ENCODE data around the gene SRGAP1. TPM values are rescaled to one million over a fixed set of nuclear protein-coding genes. Genes with fewer than 3 reads are reported as not detected.

The SRGAP1 gene
- total and polyA plus RNA-seq, 2 of the 13 experiments (the other 11 are each of a cell fraction or from before 2014, with no cell fraction given) = 1.6 to 3.4 TPM

DNA sequence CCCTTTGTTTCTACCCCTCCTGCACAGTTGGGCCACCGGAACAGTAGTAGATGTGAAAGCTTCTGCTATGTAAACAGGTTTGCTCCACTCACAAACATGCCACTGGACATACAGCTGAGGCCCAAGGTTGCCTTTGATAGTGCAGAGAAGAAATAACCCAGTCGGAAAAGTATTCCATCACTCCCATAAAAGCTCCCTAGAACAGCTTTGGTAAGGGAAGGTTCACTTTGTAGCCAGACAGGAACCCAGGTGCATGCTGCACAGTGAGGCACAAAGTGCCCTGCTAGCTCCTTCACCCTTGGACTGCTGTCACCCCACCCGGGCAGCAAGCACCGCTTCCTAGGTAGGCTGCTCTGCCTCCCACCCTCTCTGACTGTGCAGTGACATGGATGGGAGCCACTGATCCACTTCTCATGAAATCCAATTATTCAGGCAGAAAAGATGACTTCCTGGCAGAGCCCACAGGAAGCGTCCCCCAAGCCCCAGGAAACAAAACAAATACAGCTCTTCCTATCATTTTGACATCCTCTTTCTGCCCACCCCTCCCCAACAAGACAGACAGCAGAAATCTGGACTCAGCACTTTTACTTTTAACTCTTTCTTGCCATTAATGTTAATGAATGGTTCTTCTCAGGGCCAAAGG lies 100.2 kb downstream of the SRGAP1 start (continued):
- TF ChIP-seq, protein P1, sequence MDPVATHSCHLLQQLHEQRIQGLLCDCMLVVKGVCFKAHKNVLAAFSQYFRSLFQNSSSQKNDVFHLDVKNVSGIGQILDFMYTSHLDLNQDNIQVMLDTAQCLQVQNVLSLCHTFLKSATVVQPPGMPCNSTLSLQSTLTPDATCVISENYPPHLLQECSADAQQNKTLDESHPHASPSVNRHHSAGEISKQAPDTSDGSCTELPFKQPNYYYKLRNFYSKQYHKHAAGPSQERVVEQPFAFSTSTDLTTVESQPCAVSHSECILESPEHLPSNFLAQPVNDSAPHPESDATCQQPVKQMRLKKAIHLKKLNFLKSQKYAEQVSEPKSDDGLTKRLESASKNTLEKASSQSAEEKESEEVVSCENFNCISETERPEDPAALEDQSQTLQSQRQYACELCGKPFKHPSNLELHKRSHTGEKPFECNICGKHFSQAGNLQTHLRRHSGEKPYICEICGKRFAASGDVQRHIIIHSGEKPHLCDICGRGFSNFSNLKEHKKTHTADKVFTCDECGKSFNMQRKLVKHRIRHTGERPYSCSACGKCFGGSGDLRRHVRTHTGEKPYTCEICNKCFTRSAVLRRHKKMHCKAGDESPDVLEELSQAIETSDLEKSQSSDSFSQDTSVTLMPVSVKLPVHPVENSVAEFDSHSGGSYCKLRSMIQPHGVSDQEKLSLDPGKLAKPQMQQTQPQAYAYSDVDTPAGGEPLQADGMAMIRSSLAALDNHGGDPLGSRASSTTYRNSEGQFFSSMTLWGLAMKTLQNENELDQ (CRISPR knock-in tag; IDR thresholded peaks at IDR 0.05; ENCODE audit: borderline replicate concordance) = no peak
- TF ChIP-seq HDAC2 (CRISPR knock-in tag; IDR thresholded peaks at IDR 0.05) (peak; percentile 52; the same call in 1 of the 2 replicates), ZNF430 (CRISPR knock-in tag; IDR thresholded peaks at IDR 0.05) (no peak), ZNF577 (CRISPR knock-in tag; IDR thresholded peaks at IDR 0.05; ENCODE audit: borderline replicate concordance, low read depth) (no peak), ZNF350 (CRISPR knock-in tag; IDR thresholded peaks at IDR 0.05; ENCODE audit: borderline replicate concordance, low read depth) (peak; percentile 56; the same call in 1 of the 2 replicates), XRCC5 (optimal IDR thresholded peaks at IDR 0.05; ENCODE audit: low read length) (peak; percentile 50), HMGA1 (CRISPR knock-in tag; conservative IDR thresholded peaks at IDR 0.05) (no peak), ARID2 (CRISPR knock-in tag; IDR thresholded peaks at IDR 0.05; ENCODE audit: borderline replicate concordance) (no peak), RARG (CRISPR knock-in tag; IDR thresholded peaks at IDR 0.05; ENCODE audit: low read depth) (no peak), BORCS8-MEF2B (CRISPR knock-in tag; IDR thresholded peaks at IDR 0.05) (0 out of 2 replicates have a peak, but pooled peaks have one; percentile 23), RXRB (CRISPR knock-in tag; IDR thresholded peaks at IDR 0.05; ENCODE audit: borderline replicate concordance) (peak; percentile 49; the same call in 1 of the 2 replicates), IRF2 (CRISPR knock-in tag; IDR thresholded peaks at IDR 0.05) (peak; percentile 25; the same call in 1 of the 2 replicates)
- TF ChIP-seq, protein P2, sequence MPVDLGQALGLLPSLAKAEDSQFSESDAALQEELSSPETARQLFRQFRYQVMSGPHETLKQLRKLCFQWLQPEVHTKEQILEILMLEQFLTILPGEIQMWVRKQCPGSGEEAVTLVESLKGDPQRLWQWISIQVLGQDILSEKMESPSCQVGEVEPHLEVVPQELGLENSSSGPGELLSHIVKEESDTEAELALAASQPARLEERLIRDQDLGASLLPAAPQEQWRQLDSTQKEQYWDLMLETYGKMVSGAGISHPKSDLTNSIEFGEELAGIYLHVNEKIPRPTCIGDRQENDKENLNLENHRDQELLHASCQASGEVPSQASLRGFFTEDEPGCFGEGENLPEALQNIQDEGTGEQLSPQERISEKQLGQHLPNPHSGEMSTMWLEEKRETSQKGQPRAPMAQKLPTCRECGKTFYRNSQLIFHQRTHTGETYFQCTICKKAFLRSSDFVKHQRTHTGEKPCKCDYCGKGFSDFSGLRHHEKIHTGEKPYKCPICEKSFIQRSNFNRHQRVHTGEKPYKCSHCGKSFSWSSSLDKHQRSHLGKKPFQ (CRISPR knock-in tag; IDR thresholded peaks at IDR 0.05; ENCODE audit: insufficient replicate concordance) = peak; percentile 21
- TF ChIP-seq, protein P3, sequence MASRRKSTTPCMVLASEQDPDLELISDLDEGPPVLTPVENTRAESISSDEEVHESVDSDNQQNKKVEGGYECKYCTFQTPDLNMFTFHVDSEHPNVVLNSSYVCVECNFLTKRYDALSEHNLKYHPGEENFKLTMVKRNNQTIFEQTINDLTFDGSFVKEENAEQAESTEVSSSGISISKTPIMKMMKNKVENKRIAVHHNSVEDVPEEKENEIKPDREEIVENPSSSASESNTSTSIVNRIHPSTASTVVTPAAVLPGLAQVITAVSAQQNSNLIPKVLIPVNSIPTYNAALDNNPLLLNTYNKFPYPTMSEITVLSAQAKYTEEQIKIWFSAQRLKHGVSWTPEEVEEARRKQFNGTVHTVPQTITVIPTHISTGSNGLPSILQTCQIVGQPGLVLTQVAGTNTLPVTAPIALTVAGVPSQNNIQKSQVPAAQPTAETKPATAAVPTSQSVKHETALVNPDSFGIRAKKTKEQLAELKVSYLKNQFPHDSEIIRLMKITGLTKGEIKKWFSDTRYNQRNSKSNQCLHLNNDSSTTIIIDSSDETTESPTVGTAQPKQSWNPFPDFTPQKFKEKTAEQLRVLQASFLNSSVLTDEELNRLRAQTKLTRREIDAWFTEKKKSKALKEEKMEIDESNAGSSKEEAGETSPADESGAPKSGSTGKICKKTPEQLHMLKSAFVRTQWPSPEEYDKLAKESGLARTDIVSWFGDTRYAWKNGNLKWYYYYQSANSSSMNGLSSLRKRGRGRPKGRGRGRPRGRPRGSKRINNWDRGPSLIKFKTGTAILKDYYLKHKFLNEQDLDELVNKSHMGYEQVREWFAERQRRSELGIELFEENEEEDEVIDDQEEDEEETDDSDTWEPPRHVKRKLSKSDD (CRISPR knock-in tag; IDR thresholded peaks at IDR 0.05; ENCODE audit: low read depth) = no peak
- TF ChIP-seq, protein P4, sequence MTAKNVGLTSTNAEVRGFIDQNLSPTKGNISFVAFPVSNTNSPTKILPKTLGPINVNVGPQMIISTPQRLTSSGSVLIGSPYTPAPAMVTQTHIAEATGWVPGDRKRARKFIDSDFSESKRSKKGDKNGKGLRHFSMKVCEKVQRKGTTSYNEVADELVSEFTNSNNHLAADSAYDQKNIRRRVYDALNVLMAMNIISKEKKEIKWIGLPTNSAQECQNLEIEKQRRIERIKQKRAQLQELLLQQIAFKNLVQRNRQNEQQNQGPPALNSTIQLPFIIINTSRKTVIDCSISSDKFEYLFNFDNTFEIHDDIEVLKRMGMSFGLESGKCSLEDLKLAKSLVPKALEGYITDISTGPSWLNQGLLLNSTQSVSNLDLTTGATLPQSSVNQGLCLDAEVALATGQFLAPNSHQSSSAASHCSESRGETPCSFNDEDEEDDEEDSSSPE (CRISPR knock-in tag; IDR thresholded peaks at IDR 0.05) = no peak
- TF ChIP-seq, protein P5, sequence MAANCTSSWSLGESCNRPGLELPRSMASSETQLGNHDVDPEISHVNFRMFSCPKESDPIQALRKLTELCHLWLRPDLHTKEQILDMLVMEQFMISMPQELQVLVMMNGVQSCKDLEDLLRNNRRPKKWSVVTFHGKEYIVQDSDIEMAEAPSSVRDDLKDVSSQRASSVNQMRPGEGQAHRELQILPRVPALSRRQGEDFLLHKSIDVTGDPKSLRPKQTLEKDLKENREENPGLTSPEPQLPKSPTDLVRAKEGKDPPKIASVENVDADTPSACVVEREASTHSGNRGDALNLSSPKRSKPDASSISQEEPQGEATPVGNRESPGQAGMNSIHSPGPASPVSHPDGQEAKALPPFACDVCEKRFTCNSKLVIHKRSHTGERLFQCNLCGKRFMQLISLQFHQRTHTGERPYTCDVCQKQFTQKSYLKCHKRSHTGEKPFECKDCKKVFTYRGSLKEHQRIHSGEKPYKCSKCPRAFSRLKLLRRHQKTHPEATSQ (CRISPR knock-in tag; IDR thresholded peaks at IDR 0.05; ENCODE audit: borderline replicate concordance) = 0 out of 2 replicates have a peak, but pooled peaks have one; percentile 83
- TF ChIP-seq, protein P6, sequence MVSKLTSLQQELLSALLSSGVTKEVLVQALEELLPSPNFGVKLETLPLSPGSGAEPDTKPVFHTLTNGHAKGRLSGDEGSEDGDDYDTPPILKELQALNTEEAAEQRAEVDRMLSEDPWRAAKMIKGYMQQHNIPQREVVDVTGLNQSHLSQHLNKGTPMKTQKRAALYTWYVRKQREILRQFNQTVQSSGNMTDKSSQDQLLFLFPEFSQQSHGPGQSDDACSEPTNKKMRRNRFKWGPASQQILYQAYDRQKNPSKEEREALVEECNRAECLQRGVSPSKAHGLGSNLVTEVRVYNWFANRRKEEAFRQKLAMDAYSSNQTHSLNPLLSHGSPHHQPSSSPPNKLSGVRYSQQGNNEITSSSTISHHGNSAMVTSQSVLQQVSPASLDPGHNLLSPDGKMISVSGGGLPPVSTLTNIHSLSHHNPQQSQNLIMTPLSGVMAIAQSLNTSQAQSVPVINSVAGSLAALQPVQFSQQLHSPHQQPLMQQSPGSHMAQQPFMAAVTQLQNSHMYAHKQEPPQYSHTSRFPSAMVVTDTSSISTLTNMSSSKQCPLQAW (CRISPR knock-in tag; IDR thresholded peaks at IDR 0.05) = peak; percentile 17; the same call in 1 of the 2 replicates
